DND-41 (cell line): ENCODE measurements around the gene GARIN5A.

Experiments
- ATAC-seq: fragments of 200-7000 bp; cut with Tn5 transposase; 3 replicates; pipeline ENCODE4 v1.9.1; 2021; ENCODE audit warnings: low read depth; ENCODE audit not compliant: insufficient read depth
- DNase-seq: peaks from one replicate; pipeline ENCODE4 v3.0.0-alpha.2; 2020
- H2AFZ ChIP-seq: 2 replicates; pipeline ENCODE4 v1.6.0; 2012; ENCODE audit warnings: low read depth, low read length
- H3K27ac ChIP-seq: 2 replicates; pipeline ENCODE4 v1.5.1; 2012; ENCODE audit warnings: low read length, inconsistent platforms
- H3K27me3 ChIP-seq: fragments of 200-600 bp; sonication (generic); 2 replicates; pipeline ENCODE4 v1.6.0; 2012; ENCODE audit warnings: low read length, mild to moderate bottlenecking, inconsistent platforms; ENCODE audit not compliant: insufficient read depth, poor library complexity
- H3K36me3 ChIP-seq: 2 replicates; pipeline ENCODE4 v1.5.1; 2012; ENCODE audit warnings: low read length, inconsistent platforms; ENCODE audit not compliant: insufficient read depth
- H3K4me1 ChIP-seq: 2 replicates; pipeline ENCODE4 v1.5.1; 2012; ENCODE audit warnings: mild to moderate bottlenecking, low read length; ENCODE audit not compliant: insufficient read depth
- H3K4me2 ChIP-seq: 2 replicates; pipeline ENCODE4 v1.6.0; 2012; ENCODE audit warnings: mild to moderate bottlenecking, moderate library complexity, low read length, inconsistent platforms; ENCODE audit not compliant: insufficient read depth
- H3K4me3 ChIP-seq, 2 experiments: fragments of 200-600 bp in 1 of 2; shearing (Covaris generic) in 1 of 2; 2 replicates each; pipeline ENCODE4 v1.5.1; 2012 to 2016; ENCODE audit warnings: inconsistent platforms in 2 of 2, low read length in 2 of 2, mild to moderate bottlenecking in 2 of 2, low read depth in 1 of 2, moderate library complexity in 1 of 2
- H3K79me2 ChIP-seq: 2 replicates; pipeline ENCODE4 v1.6.0; 2012; ENCODE audit warnings: low read length, inconsistent platforms; ENCODE audit not compliant: insufficient read depth
- H3K9ac ChIP-seq: 2 replicates; pipeline ENCODE4 v1.6.0; 2012; ENCODE audit warnings: low read depth, mild to moderate bottlenecking, inconsistent platforms, low read length, moderate library complexity
- H3K9me3 ChIP-seq: 2 replicates; pipeline ENCODE4 v1.5.1; 2012; ENCODE audit warnings: low read length, moderate library complexity, mild to moderate bottlenecking, inconsistent platforms; ENCODE audit not compliant: insufficient read depth, severe bottlenecking
- H4K20me1 ChIP-seq: 2 replicates; pipeline ENCODE4 v1.6.0; 2012; ENCODE audit warnings: low read length; ENCODE audit not compliant: insufficient read depth
- CTCF ChIP-seq: IDR thresholded peaks from 2 replicates; pipeline ENCODE4 v1.5.1; 2012; ENCODE audit warnings: borderline replicate concordance, low read length, moderate library complexity, mild to moderate bottlenecking; ENCODE audit not compliant: poor library complexity, severe bottlenecking; ENCODE audit errors: extremely low read depth
- EZH2 ChIP-seq: IDR thresholded peaks from 3 replicates; pipeline ENCODE4 v1.6.1; 2012; ENCODE audit warnings: borderline replicate concordance, low read depth, mild to moderate bottlenecking, moderate library complexity, low read length, inconsistent platforms; ENCODE audit not compliant: severe bottlenecking

The GARIN5A gene

GRCh38 chr19:50516964-50517703 is 40.5 kb upstream of the GARIN5A start:
- no peak for ATAC-seq
- Histone ChIP-seq H3K4me1 (peaks cover 3% of the 10 kb centered on the region), H3K4me2 (no peak overlapping the region), H4K20me1 (no peaks in the 10 kb centered on the region), H3K9ac (no peak overlapping the region), H3K36me3 (no peaks in the 10 kb centered on the region), H3K79me2 (no peaks in the 10 kb centered on the region), H3K9me3 (no peaks in the 10 kb centered on the region), H3K27ac (no peak overlapping the region), H2AFZ (no peak overlapping the region), H3K27me3 (no peaks in the 10 kb centered on the region), H3K4me3 (no peak overlapping the region)
- TF ChIP-seq EZH2 (no peak), CTCF (no peak)
- no peak for DNase-seq

- Histone ChIP-seq H3K4me3 (no peak overlapping the region), H3K36me3 (no peaks in the 10 kb centered on the region), H2AFZ (no peak overlapping the region), H3K4me2 (no peak overlapping the region), H3K9ac (no peak overlapping the region), H3K27ac (no peak overlapping the region), H3K9me3 (no peaks in the 10 kb centered on the region), H4K20me1 (no peaks in the 10 kb centered on the region), H3K4me1 (peaks cover 9% of the 10 kb centered on the region), H3K79me2 (no peaks in the 10 kb centered on the region), H3K27me3 (no peaks in the 10 kb centered on the region)
- DNase-seq (no peak), ATAC-seq (no peak)
- TF ChIP-seq CTCF (no peak), EZH2 (no peak)
Measured at GRCh38 chr19:50516456-50516855, 39.8 kb upstream of the GARIN5A start.

- no peak overlapping the region for H3K27ac ChIP-seq
Measured at GRCh38 chr19:50515168-50515561, 38.5 kb upstream of the GARIN5A start.

More at GRCh38 chr19:50515168-50515561, 38.5 kb upstream of the GARIN5A start:
- no peak for DNase-seq
- Histone ChIP-seq H4K20me1 (no peaks in the 10 kb centered on the region), H3K9me3 (no peaks in the 10 kb centered on the region), H3K4me3 (no peak overlapping the region), H3K9ac (no peak overlapping the region), H2AFZ (no peak overlapping the region), H3K79me2 (peaks cover 6% of the 10 kb centered on the region; the same call in 1 of the 2 replicates), H3K36me3 (no peaks in the 10 kb centered on the region), H3K4me2 (no peak overlapping the region), H3K27me3 (no peaks in the 10 kb centered on the region), H3K4me1 (peaks cover 18% of the 10 kb centered on the region)
- TF ChIP-seq CTCF (no peak), EZH2 (no peak)
- no peak for ATAC-seq
